NT2/D1 (cell line): ENCODE results near the gene RBKS.

Source experiments
- DNase-seq: peaks from one replicate; pipeline ENCODE4 v3.0.0-alpha.2; 2011; ENCODE audit warnings: low read depth, low spot score
- H3K27me3 ChIP-seq: 2 replicates; pipeline ENCODE4 v1.6.0; 2011; ENCODE audit warnings: mild to moderate bottlenecking; ENCODE audit not compliant: insufficient read length, insufficient read depth
- H3K36me3 ChIP-seq: 2 replicates; pipeline ENCODE4 v1.6.1; 2011; ENCODE audit warnings: mild to moderate bottlenecking, low read length, mixed read lengths; ENCODE audit not compliant: insufficient read depth, insufficient read length
- H3K4me1 ChIP-seq: 2 replicates; pipeline ENCODE4 v1.5.1; 2011; ENCODE audit not compliant: insufficient read depth, insufficient read length
- H3K4me3 ChIP-seq: 2 replicates; pipeline ENCODE4 v1.5.1; 2011; ENCODE audit warnings: low read depth; ENCODE audit not compliant: insufficient read length
- H3K9ac ChIP-seq: 2 replicates; pipeline ENCODE4 v1.6.0; 2011; ENCODE audit warnings: low read depth; ENCODE audit not compliant: insufficient read length
- H3K9me3 ChIP-seq: 2 replicates; pipeline ENCODE4 v1.5.1; 2011; ENCODE audit warnings: mild to moderate bottlenecking, low read length; ENCODE audit not compliant: insufficient read depth
- SUZ12 ChIP-seq: IDR thresholded peaks from 2 replicates; pipeline ENCODE4 v1.6.1; 2011; ENCODE audit not compliant: insufficient read length, insufficient read depth; ENCODE audit errors: extremely low read depth
- YY1 ChIP-seq: IDR thresholded peaks from 2 replicates; pipeline ENCODE4 v1.6.1; 2011; ENCODE audit not compliant: insufficient read length, insufficient read depth
- ZNF274 ChIP-seq: IDR thresholded peaks from 2 replicates; pipeline ENCODE4 v1.6.1; 2011; ENCODE audit warnings: mild to moderate bottlenecking, low read depth, low read length

The RBKS gene

DNA sequence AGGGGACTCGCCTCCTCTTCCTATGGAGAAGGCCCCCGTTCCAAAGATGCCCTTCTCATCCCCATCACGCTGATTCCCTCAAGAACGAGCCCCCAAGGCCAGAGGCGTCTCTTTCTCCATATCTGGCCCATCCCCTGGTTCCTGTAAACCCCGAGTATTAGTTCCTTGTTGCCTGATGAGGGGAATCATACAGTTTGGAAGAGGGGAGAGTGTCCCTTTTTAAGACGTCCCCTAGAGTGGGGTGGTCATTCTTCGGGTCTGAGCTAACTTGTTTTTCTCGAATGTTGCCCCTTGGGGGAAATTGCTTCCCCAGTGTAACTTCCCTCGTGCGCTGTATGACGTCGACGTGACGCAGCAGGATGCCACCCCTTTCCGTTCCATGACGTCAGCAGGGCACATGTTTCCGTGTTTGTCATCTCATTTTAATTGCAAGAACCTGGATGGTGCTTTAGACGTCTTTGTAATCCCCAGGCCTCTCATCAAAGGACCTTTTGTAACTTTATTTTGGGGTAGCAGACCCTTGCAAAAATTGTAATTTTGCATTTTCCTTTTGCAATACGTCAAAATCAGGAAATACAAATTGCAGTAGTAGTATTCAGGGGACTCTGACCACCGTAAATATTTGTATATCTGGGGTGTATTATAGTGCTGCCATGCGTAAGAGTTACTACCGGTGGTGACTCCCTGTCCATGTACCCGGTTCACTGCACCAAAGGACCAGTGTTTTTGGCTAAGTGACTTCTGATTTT lies 911 bp upstream of the RBKS start:
- H3K4me1 ChIP-seq: no peaks in the 10 kb centered on the region
- peak overlapping the region; percentile 82 for H3K4me3 ChIP-seq
- H3K9ac ChIP-seq: peak overlapping the region; percentile 93
- no peaks in the 10 kb centered on the region for H3K9me3 ChIP-seq
- no peaks in the 10 kb centered on the region for H3K27me3 ChIP-seq
- TF ChIP-seq SUZ12: no peak
- no peak for TF ChIP-seq ZNF274
- TF ChIP-seq YY1: no peak
- peak; percentile 11 for DNase-seq
- peaks cover 9% of the 10 kb centered on the region for H3K36me3 ChIP-seq

DNA sequence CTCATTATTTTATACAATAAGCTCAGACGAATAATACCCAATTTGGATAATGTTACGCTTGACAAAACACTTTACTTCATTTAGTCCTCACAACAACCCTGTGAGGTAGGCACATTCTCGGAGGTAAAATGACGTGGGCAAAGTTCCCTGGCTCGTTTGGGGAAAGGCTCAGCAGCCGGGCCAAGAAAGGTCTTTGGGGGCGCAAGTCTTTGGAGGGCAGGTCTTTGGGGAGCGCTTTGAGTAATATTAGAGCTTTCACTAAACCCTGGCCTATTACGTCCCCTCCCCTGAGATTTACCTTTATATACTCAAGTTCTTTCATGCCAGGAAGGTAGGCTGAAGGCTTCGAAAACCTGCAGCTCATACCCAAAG lies 427 bp downstream of the RBKS start:
- Histone ChIP-seq H3K9ac (peak overlapping the region; percentile 93), H3K9me3 (no peaks in the 10 kb centered on the region), H3K27me3 (no peaks in the 10 kb centered on the region), H3K36me3 (peaks cover 4% of the 10 kb centered on the region), H3K4me1 (no peaks in the 10 kb centered on the region), H3K4me3 (peak overlapping the region; percentile 82)
- no peak for TF ChIP-seq SUZ12
- TF ChIP-seq ZNF274: no peak
- no peak for TF ChIP-seq YY1
- no peak for DNase-seq

DNA sequence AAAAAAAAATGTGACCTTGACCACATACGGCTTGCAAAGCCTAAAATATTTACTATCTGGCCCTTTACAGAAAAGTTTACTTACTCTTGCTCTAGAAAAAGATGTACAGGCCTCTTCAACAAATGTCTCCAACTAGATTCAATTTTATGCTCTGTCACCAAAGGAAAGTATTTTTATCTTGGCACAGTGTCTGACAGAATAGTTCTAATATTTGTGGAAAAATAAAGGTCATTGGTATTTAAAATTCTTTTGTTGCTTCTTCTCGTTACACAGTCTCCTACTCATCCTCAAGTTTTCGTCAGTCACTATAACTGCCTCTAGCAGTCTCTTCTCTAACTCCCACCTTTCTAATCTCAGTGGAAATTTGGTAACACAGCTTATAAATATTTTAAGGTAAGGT lies 1.4 kb downstream of the RBKS start:
- Histone ChIP-seq H3K9ac (no peak overlapping the region), H3K4me3 (no peak overlapping the region), H3K9me3 (no peaks in the 10 kb centered on the region), H3K27me3 (no peaks in the 10 kb centered on the region), H3K36me3 (no peaks in the 10 kb centered on the region), H3K4me1 (no peaks in the 10 kb centered on the region)
- TF ChIP-seq YY1 (no peak), ZNF274 (no peak), SUZ12 (no peak)
- DNase-seq: no peak

DNA sequence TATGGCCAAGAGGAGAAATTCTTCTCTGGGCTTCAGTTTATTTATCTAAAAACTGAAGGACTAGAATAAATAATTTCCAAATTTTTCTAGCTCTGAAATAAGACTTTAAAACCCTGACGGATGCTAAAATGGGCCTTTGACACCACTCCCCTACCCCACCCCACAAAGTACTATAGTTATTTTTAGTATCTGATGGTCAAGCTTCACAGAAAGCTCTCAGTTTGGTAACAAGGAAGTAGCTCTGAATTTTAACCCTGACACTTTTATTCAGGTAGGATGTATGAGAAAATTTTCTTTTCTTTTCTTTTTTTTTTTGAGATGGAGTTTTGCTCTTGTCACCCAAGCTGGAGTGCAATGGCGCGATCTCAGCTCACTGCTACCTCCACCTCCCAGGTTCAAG lies 2.4 kb downstream of the RBKS start:
- no peak overlapping the region for H3K4me3 ChIP-seq
- H3K36me3 ChIP-seq: no peaks in the 10 kb centered on the region
- H3K27me3 ChIP-seq: no peaks in the 10 kb centered on the region
- DNase-seq: no peak
- H3K4me1 ChIP-seq: no peaks in the 10 kb centered on the region
- no peaks in the 10 kb centered on the region for H3K9me3 ChIP-seq
- no peak overlapping the region for H3K9ac ChIP-seq
- TF ChIP-seq YY1 (no peak), ZNF274 (no peak), SUZ12 (no peak)

DNA sequence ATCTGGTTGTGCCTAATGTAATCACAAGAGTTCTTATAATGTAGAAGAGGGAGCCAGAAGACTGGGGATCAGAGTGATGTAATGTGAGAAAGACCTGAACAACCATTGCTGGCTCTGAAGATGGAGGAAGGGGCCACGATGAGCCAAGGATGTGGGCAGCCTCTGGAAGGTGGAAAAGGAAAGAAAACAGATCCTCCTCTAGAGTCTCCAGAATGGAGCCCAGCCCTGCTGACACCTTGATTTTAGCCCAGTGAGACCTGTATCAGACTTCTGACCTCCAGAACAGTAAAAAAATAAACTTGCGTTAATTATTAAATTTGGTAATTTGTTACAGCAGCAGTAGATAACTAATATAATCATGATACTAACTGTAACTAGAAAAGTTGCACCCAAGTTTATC lies 3.1 kb downstream of the RBKS start:
- H3K4me1 ChIP-seq: no peaks in the 10 kb centered on the region
- H3K9me3 ChIP-seq: no peaks in the 10 kb centered on the region
- H3K27me3 ChIP-seq: no peaks in the 10 kb centered on the region
- TF ChIP-seq SUZ12: no peak
- no peak overlapping the region for H3K4me3 ChIP-seq
- no peak overlapping the region for H3K9ac ChIP-seq
- no peak for DNase-seq
- no peaks in the 10 kb centered on the region for H3K36me3 ChIP-seq

DNA sequence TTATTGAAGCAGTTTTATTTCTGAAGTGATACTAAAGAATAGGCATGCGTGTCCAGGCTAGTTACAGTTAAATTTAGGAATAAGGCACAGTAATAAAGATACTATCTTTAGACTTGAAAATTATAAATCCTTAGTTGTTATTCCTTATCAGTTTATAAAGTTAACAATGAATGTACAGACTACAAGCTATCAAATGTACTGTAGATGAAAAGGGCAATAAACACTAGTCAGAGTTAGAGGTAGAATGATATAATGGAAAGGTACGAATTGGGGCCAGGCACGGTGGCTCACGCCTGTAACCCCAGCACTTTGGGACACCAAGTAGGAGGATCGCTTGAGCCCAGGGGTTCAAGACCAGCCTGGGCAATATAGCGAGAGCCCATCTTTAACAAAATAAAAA lies 3.9 kb downstream of the RBKS start:
- Histone ChIP-seq H3K9ac (no peak overlapping the region), H3K4me3 (no peak overlapping the region), H3K27me3 (no peaks in the 10 kb centered on the region), H3K36me3 (no peaks in the 10 kb centered on the region), H3K4me1 (no peaks in the 10 kb centered on the region), H3K9me3 (no peaks in the 10 kb centered on the region)
- DNase-seq: no peak
- TF ChIP-seq SUZ12: no peak
- no peak for TF ChIP-seq YY1
- TF ChIP-seq ZNF274: no peak

DNA sequence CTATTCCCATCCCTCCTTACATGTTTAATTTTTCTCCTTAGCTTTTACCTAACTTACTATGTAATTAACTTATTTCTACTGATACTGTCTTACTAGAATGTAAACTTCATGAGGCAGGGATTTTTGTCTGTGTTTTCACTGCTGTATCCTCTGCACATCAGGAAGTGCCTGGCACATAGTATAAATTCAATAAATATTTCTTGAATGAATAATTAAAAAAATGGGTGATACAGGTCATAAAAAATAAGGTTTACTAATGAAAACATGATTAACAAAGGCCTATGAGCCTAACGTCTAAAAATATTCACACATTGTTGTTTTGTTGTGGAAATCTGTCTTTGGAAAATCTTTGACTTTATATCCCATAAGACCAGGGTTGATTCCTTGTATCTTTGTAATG lies 4.5 kb downstream of the RBKS start:
- no peaks in the 10 kb centered on the region for H3K9me3 ChIP-seq
- no peaks in the 10 kb centered on the region for H3K27me3 ChIP-seq
- no peak overlapping the region for H3K4me3 ChIP-seq
- DNase-seq: no peak
- TF ChIP-seq YY1 (no peak), SUZ12 (no peak), ZNF274 (no peak)
- no peaks in the 10 kb centered on the region for H3K4me1 ChIP-seq
- no peaks in the 10 kb centered on the region for H3K36me3 ChIP-seq
- no peak overlapping the region for H3K9ac ChIP-seq
